CD4-positive, alpha-beta T cell treated with Interleukin-4 for 4 hours (primary cell): ENCODE results near the gene SLC22A15.

Experiments
- DNase-seq: peaks from one replicate; pipeline ENCODE4 v3.0.0-alpha.2; 2020

Gene SLC22A15

GRCh38 chr1:116110567-116111523 lies 134.5 kb downstream of the SLC22A15 start, which contains the start of gene MAB21L3:
Gene MAB21L3, plus strand, starts transcription at chr1:116111399. Its CDS starts 1,217 bp downstream, at chr1:116112616.
- DNase-seq: no peak

- no peak for DNase-seq
These were observed 135.3 kb downstream of the SLC22A15 start for GRCh38 chr1:116111524-116112021.

DNA sequence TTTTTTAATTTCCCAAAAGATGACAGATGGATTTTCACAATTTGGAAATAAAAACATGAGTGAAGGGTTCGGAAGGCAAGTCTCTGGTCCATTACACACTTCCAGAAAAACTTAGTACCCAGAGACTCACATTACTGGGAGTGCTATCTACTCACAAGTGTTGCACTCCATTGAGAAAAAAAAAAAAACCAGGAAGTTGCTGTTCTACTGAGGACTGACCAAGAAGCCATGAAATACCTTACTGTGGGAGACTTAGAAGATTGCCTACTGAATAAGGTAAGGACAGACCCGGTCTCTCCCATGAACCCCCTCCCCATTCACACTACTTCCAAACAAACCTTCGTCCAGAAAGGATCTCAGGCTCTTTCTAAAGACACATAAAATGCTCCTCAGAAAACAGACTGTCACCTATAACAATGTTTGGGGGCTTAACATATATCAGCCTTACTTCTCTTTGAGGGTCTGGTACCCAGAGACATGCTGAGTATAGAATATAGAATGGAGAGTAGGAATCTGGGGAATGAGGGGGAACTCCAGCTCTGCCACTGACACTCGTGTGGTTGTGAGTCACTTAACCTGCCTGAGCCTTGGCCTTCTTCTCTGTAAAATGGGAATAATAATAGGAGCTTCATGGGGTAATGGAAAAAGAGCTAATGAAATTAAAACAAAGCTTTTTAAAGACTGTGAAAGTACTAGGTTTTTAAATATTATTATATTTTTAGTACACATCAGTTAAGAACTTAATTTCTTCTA lies 136.3 kb downstream of the SLC22A15 start:
- no peak for DNase-seq

GRCh38 chr1:116113615-116114014 lies 137.3 kb downstream of the SLC22A15 start:
- no peak for DNase-seq

DNA sequence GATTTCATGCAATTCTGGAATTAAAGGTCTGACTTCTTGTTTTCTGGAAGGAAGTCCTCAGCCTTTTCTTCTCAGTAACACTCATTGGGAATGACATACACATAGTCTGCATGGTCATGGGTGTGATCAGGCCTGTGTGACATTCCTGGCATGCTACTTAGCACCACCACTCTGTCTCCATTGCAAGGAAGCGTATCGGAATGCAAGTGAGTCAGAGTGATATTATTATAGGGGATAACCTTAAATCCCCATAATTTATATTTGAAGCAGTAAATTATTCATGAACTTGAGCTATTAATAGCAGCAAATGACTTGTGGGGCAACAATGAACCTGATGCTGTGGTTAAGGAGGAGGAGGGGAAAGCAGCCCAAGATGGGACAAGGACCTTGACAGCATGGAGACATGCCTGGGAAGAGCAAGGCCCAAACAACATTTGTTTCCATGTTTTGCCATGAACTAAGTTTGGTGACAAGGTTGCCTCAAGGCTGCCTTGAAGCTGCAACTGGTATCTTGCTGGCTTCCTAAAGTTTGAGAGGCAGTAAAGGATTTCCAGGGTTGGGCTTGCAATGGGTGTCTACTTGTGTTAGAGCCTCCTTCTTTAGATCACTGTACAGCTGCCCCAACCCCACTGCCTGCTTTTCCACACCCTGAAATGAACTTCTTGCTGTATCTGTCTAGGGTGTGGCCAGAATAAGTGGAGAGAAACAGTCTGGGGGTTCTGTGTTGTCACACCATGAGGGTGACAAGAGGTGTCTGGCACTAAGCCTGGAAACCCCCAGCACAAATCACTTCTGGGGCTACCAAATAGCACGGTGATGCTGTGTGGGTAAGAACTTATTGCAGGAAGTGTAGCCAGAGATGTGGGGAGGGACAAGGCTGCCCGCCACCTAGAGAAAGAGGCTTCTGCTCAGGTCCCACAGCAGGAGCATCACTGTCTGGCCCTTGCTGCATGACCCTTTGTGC lies 139.4 kb downstream of the SLC22A15 start:
- no peak for DNase-seq

GRCh38 chr1:116118471-116118870 lies 142.2 kb downstream of the SLC22A15 start:
- DNase-seq: no peak
